ENCODE results near the gene PCLO. TPM values are rescaled to one million over a fixed set of nuclear protein-coding genes. Genes with fewer than 3 reads are reported as not detected.

PCLO gene
- total RNA-seq, 1 donor from 2014 or later = not detected

DNA sequence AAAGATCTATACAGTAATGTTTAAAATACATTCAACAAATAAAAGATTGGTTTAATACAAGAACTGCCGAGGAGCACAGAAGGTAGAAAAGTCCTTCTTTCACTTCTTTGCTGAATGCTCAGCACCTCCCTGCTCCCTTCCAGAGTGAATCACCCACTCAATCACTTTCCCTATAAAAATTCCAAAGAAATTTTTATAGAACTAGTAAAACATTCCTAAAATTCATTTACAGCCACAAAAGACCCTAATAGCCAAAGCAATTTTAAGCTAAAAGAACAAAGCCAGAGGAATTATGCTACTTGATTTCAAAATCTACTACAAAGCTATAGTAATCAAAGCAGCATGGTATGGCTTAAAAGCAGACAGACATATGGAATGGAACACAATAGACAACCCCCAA lies 320.9 kb downstream of the PCLO start:
- intact Hi-C loops (cut with micrococcal nuclease) = no loop called here

DNA sequence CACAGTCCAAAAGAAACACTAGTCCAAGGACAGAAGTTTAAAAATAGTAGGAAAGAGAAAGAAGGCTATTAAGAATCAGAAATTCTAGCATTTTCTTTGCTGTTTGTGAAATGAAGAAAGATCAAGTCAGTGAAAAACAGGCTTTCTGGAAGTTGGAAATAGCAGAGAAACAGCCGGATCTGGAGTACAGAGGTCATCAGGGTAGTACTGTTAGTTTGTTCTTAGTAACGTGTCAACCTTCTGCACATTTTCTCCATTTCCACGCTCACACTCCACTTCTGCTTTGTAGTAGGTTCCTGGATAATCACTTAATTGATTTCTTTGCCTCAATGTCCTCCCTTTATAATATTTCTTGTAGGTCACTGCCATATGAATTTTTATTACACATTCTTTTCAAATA lies 322.6 kb downstream of the PCLO start:
- intact Hi-C loops (cut with micrococcal nuclease) = no loop called here

DNA sequence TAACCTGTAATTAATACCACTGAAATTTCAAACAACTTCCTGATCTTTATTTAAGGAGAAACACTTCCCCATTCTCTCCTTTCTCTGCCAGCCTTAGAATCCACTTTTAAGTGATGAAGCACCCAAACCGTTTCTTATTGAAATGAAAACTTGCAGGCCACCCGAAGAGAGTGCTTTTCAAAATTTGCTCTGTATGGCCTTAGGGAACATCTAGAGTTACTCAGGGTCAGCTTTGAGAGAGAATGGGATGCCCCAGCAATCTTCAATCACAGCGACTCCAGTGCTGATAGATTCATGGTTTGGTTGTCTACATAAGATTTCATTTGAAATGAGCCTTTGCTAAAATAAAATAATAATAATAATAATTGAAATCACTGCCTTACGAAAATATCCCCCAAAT lies 323.1 kb downstream of the PCLO start:
- intact Hi-C loops (cut with micrococcal nuclease) = no loop called here

- intact Hi-C loops (cut with micrococcal nuclease) = no loop called here
These were observed 323.6 kb downstream of the PCLO start for GRCh38 chr7:82839063-82839462.

DNA sequence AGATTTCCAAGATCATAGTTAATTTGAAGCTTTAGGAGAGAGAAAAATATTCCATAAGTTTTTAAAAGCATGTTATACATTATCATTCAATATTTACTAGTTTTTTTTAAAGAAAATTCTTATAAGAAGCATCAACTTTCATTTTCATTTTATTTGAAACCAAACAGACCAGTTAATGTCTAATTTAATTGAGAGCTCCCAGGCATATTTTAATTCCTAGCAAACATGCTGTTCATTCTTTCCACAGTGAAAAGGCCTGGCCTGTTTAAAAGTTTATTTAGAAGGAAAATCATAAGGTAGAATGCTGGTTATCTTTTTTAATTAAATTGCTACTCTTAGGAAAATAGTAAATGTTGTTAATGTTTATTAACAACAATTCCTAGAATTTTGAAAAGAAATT lies 324.4 kb downstream of the PCLO start:
- intact Hi-C loops (cut with micrococcal nuclease) = no loop called here

DNA sequence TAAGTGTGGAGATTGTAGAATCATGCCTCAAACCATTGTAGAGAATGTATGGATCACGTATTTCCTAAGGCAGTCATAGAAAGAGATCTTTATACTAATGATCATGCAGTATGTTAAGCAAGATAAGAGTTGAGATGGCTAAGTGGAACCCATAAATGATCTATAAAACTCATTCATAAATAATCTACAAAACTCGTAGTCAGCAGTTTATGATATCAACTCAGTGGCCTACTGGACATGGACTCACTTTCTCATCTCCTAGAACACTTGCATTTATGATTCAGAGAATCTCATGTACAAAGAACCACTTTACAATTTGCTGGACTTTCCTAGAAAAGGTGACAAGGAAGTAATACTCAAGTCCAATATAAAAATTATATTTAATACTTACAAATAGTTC lies 339.6 kb downstream of the PCLO start:
- intact Hi-C loops (cut with micrococcal nuclease) = no loop called here

- intact Hi-C loops (cut with micrococcal nuclease) = no loop called here
These were observed 341.6 kb downstream of the PCLO start for GRCh38 chr7:82821037-82821436.

DNA sequence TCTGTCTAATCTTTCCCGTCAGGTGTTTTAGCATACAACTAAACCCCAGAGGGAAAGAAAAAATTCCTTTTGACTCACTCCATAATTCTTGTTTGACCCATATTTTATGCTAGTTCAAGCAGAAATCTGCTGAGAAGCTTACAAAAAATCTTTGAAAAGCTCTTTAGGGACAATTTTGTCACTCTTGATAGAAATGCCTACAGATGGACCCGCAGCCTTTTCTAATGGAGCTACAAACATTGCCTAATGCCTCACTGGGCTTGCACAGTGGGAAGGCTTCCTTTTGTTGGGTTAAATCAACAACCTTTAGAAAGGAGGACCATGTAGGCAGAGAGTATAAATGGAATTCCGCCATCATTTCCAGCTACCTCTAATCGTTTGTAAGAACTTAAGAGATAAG lies 344.5 kb downstream of the PCLO start:
- intact Hi-C loops (cut with micrococcal nuclease) = no loop called here

- intact Hi-C loops (cut with micrococcal nuclease) = no loop called here
These were observed 346.4 kb downstream of the PCLO start for GRCh38 chr7:82816272-82816671.

GRCh38 chr7:82810558-82811259 lies 352.0 kb downstream of the PCLO start:
- intact Hi-C loops (cut with micrococcal nuclease) = loop anchor here (5.0 kb wide), 1 partner anchor 847 kb away; no protein-coding TSS in a partner anchor

DNA sequence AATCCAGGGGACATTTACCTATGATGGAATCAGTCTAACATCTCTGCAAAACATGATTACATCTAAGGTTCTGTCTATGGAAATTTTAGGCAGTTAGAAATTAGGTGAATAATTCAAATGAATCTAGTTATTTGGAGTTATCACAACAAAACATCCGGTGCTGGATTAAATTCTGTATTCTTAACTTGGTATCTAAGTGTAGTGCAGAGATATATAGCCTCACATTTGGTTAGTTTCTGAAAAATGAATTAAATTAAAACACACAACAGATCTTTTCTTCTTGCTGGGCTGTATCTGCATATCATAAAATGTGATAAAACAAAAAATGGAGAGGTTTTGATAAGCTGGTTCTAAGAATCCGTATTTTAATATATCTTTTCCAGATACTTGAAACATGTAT lies 354.1 kb downstream of the PCLO start:
- intact Hi-C loops (cut with micrococcal nuclease) = no loop called here

GRCh38 chr7:82805527-82805960 lies 357.1 kb downstream of the PCLO start:
- intact Hi-C loops (cut with micrococcal nuclease) = no loop called here

DNA sequence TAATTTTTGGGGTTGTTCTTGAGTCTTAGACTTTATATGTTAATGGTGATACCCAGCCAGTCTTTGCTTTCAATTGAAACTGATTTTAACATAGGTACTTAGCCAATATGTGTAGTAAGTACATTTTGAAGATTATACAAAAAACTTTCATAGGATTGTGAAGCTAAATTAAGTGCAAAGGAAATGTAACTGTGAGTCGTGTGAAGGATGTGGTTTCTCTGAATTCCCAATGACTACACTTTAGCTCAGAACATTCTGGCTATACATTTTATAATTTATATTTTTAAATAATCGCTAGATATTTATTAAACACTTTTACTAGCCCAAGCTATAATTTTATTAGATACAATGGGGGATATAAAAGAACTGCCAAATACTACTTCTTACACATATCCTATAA lies 359.3 kb downstream of the PCLO start:
- intact Hi-C loops (cut with micrococcal nuclease) = no loop called here

GRCh38 chr7:82789883-82790609 lies 372.6 kb downstream of the PCLO start:
- intact Hi-C loops (cut with micrococcal nuclease) = no loop called here

- intact Hi-C loops (cut with micrococcal nuclease) = no loop called here
These were observed 384.7 kb downstream of the PCLO start for GRCh38 chr7:82778021-82778420.

GRCh38 chr7:82762880-82763279 lies 399.8 kb downstream of the PCLO start:
- intact Hi-C loops (cut with micrococcal nuclease) = no loop called here

- intact Hi-C loops (cut with micrococcal nuclease) = no loop called here
These were observed 401.9 kb downstream of the PCLO start for GRCh38 chr7:82760831-82761230.

- intact Hi-C loops (cut with micrococcal nuclease) = no loop called here
These were observed 402.6 kb downstream of the PCLO start for GRCh38 chr7:82760074-82760473.

DNA sequence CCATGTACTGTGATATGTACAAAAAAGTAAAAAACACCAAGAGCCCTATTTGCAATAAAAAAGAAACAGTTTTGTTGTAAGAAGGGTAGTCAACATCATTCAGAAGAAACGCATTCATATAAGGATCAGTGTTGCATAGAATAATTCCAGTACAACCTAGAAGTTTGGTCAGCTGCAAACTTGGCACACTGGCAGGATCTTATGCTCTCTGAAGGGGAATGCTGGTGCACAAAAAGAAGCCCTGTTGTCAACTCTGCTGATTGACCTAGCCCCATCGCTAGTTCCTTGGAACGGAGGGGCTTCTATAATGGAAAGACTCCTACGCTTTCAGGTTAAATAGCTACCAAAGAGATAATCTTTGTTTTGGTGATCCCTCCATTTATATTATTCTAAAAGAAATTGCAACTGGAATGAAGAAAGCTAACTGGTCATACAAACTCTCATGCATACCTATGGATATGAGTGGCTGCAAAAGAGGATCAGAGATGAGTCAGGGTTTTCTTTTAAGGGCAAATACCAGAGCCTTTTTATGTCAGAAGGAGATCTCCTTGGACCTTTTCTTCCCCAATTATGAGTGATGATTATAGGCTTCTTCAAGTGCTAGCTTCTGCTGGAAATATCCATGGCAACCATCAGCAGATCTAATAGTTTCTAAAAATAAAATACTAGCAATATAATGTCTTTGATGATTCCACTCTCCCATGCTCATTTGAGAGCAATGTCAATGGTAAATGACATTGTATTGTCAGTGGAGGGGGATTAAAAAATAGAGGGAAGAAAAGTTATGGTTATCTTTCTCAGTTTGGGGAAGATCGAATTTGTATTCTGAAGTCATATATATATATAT lies 406.8 kb downstream of the PCLO start:
- intact Hi-C loops (cut with micrococcal nuclease) = no loop called here

DNA sequence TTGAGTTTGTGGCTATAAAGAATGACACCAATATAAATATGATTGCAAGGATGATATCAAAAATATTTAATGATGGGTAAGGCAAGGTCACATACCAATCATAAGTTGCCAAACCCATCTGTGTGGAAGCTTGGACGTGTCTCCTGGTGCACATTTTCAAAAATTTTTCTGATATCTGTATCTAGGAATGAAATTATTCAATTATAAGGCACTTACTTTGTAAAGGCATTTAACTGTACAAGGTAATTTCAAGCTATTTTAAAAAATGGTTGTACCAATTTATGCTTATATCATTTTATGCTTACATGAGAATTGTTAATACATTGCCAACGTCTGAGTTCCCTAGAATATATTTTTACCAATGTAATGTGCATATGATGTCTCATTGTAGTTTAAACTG lies 412.7 kb downstream of the PCLO start:
- intact Hi-C loops (cut with micrococcal nuclease) = no loop called here

GRCh38 chr7:82745820-82746219 lies 416.9 kb downstream of the PCLO start:
- intact Hi-C loops (cut with micrococcal nuclease) = no loop called here

GRCh38 chr7:82745117-82745516 lies 417.6 kb downstream of the PCLO start:
- intact Hi-C loops (cut with micrococcal nuclease) = no loop called here

Measured in T-helper 1 cell treated with Interleukin-12 subunit alpha and Interleukin-12 subunit beta and Interleukin-4 antibody, amounts not matched to agents 30 ng/mL and 1 ng/mL, for 36 hours (primary cell).